ENCODE results near the gene SLC15A1. TPM values are rescaled to one million over a fixed set of nuclear protein-coding genes. Genes with fewer than 3 reads are reported as not detected.

The SLC15A1 gene
- polyA plus RNA-seq, 3 donors, result not detected

GRCh38 chr13:98676239-98676638 is 76.2 kb downstream of the SLC15A1 start:
- Mint-ChIP-seq H3K36me3 (no peaks in the 10 kb centered on the region), H3K27ac (no peak overlapping the region), H3K9me3 (peaks cover 0 to 2% (median 0%) of the 10 kb centered on the region in 7 donors), H3K27me3 (ENCODE audit: low read depth in 3 of 3) (peaks cover 0 to 9% (median 8%) of the 10 kb centered on the region in 3 donors), H3K4me1 (peaks cover 15% of the 10 kb centered on the region), H3K4me3 (no peak overlapping the region)
- no peaks in the 10 kb centered on the region for H3K9me3 ChIP-seq (replicated peaks in 1 of 2; ENCODE audit: control insufficient read depth in 1 of 2, insufficient read depth in 1 of 2, low read length in 2 of 2)
- H4K20me1 ChIP-seq (ENCODE audit: insufficient read depth, low read length), result no peaks in the 10 kb centered on the region
- TF ChIP-seq CTCF (IDR thresholded peaks at IDR 0.05), result no peak
- H3K27ac ChIP-seq (ENCODE audit: low read depth in 1 of 2, low read length in 2 of 2), result no peak overlapping the region
- H3K9ac ChIP-seq (ENCODE audit: insufficient read depth, low read length, poor library complexity, severe bottlenecking), result no peak overlapping the region
- H2AFZ ChIP-seq (ENCODE audit: insufficient read depth, low read depth, low read length, poor library complexity, severe bottlenecking), result no peak overlapping the region
- WGBS (ENCODE audit: insufficient coverage), result 92% methylated on average over 12 of the region's 13 CpGs
- DNase-seq, result no peak
- no peaks in the 10 kb centered on the region for H3K36me3 ChIP-seq (replicated peaks in 1 of 2; ENCODE audit: control insufficient read depth in 1 of 2, insufficient read depth in 2 of 2, low read length in 2 of 2)
- H3K79me2 ChIP-seq (ENCODE audit: insufficient read depth, low read length), result no peaks in the 10 kb centered on the region
- peaks cover 7 to 9% of the 10 kb centered on the region in 2 donors for H3K4me1 ChIP-seq (ENCODE audit: control insufficient read depth in 1 of 2, insufficient read depth in 2 of 2, low read length in 2 of 2)
- intact Hi-C loops (cut with micrococcal nuclease), result no loop called here
- H3K4me2 ChIP-seq (replicated peaks; ENCODE audit: extremely low read depth, low read length, poor library complexity, severe bottlenecking), result no peak overlapping the region
- H3K4me3 ChIP-seq (replicated peaks in 1 of 3; ENCODE audit: low read depth in 2 of 3, low read length in 3 of 3), result no peak overlapping the region
- no peaks in the 10 kb centered on the region for H3K27me3 ChIP-seq (ENCODE audit: control insufficient read depth in 2 of 2, insufficient read depth in 2 of 2, low read length in 2 of 2)

GRCh38 chr13:98675837-98676236 is 76.6 kb downstream of the SLC15A1 start:
- WGBS (ENCODE audit: insufficient coverage), result 89% methylated on average over 13 of the region's 16 CpGs
- TF ChIP-seq CTCF (IDR thresholded peaks at IDR 0.05), result no peak
- Histone ChIP-seq H3K4me3 (replicated peaks in 1 of 3; ENCODE audit: low read depth in 2 of 3, low read length in 3 of 3) (no peak overlapping the region), H4K20me1 (ENCODE audit: insufficient read depth, low read length) (no peaks in the 10 kb centered on the region), H3K9ac (ENCODE audit: insufficient read depth, low read length, poor library complexity, severe bottlenecking) (no peak overlapping the region), H3K27me3 (ENCODE audit: control insufficient read depth in 2 of 2, insufficient read depth in 2 of 2, low read length in 2 of 2) (no peaks in the 10 kb centered on the region), H3K36me3 (replicated peaks in 1 of 2; ENCODE audit: control insufficient read depth in 1 of 2, insufficient read depth in 2 of 2, low read length in 2 of 2) (no peaks in the 10 kb centered on the region), H3K27ac (ENCODE audit: low read depth in 1 of 2, low read length in 2 of 2) (no peak overlapping the region), H3K79me2 (ENCODE audit: insufficient read depth, low read length) (no peaks in the 10 kb centered on the region), H3K9me3 (replicated peaks in 1 of 2; ENCODE audit: control insufficient read depth in 1 of 2, insufficient read depth in 1 of 2, low read length in 2 of 2) (no peaks in the 10 kb centered on the region), H2AFZ (ENCODE audit: insufficient read depth, low read depth, low read length, poor library complexity, severe bottlenecking) (no peak overlapping the region), H3K4me1 (ENCODE audit: control insufficient read depth in 1 of 2, insufficient read depth in 2 of 2, low read length in 2 of 2) (peaks cover 7 to 9% of the 10 kb centered on the region in 2 donors), H3K4me2 (replicated peaks; ENCODE audit: extremely low read depth, low read length, poor library complexity, severe bottlenecking) (no peak overlapping the region)
- H3K9me3 Mint-ChIP-seq, result peaks cover 0 to 2% (median 0%) of the 10 kb centered on the region in 7 donors
- H3K36me3 Mint-ChIP-seq, result no peaks in the 10 kb centered on the region
- intact Hi-C loops (cut with micrococcal nuclease), result no loop called here
- DNase-seq, result no peak
- H3K27ac Mint-ChIP-seq, result no peak overlapping the region
- H3K4me1 Mint-ChIP-seq, result peaks cover 15% of the 10 kb centered on the region
- H3K27me3 Mint-ChIP-seq (ENCODE audit: low read depth in 3 of 3), result peaks cover 0 to 12% (median 9%) of the 10 kb centered on the region in 3 donors
- no peak overlapping the region for H3K4me3 Mint-ChIP-seq

Data from CD14-positive monocyte (primary cell).